Sigmoid colon (tissue), 7 donors: Measurements from ENCODE around the gene ACOX3. TPM values are rescaled to one million over a fixed set of nuclear protein-coding genes. Genes with fewer than 3 reads are reported as not detected.
A peak's percentile ranks its signal among the peaks of the same experiment; 100 is the strongest.

Experiments
- DNase-seq: peaks from one replicate; pipeline ENCODE4 v3.0.0-alpha.2; 2019
- H3K27ac ChIP-seq, 4 donors: fragments of 200-600 bp; sonication (generic); one replicate each; pipeline ENCODE4 v1.5.1; 2016 to 2019; ENCODE audit warnings: mild to moderate bottlenecking in 1 of 4
- H3K27me3 ChIP-seq, 3 donors: fragments of 200-600 bp; sonication (generic); one replicate each; pipeline ENCODE4 v1.5.1; 2019; ENCODE audit warnings: mild to moderate bottlenecking in 1 of 3
- H3K36me3 ChIP-seq, 4 donors: fragments of 200-600 bp; sonication (generic); one replicate each; pipeline ENCODE4 v1.5.1; 2016 to 2019
- H3K4me1 ChIP-seq, 4 donors: fragments of 200-600 bp; sonication (generic); one replicate each; pipeline ENCODE4 v1.5.1; 2017 to 2019
- H3K4me3 ChIP-seq, 4 donors: fragments of 200-600 bp; sonication (generic); one replicate each; pipeline ENCODE4 v1.5.1; 2017 to 2019; ENCODE audit warnings: mild to moderate bottlenecking in 2 of 4, moderate library complexity in 1 of 4
- H3K9me3 ChIP-seq, 4 donors: fragments of 200-600 bp in 3 of 4; sonication (generic) in 3 of 4; one replicate each; pipeline versions ENCODE4 v1.5.1 to v1.6.1; 2013 to 2019
- CTCF ChIP-seq, 4 experiments: fragments of 450-650 bp in 3 of 4; fragments of 200-600 bp in 1 of 4; IDR thresholded peaks; one replicate each; pipeline ENCODE4 v1.5.1; 2016 to 2019; ENCODE audit warnings: antibody characterized with exemption in 4 of 4, mild to moderate bottlenecking in 3 of 4, moderate library complexity in 2 of 4
- EP300 ChIP-seq, 4 donors: sonication (generic); formaldehyde crosslinking; IDR thresholded peaks; one replicate each; pipeline ENCODE4 v1.6.1; 2017; ENCODE audit warnings: antibody characterized with exemption in 4 of 4
- POLR2A ChIP-seq, 2 donors: fragments of 450-650 bp; IDR thresholded peaks; one replicate each; pipeline ENCODE4 v1.6.1; 2016; ENCODE audit warnings: antibody characterized with exemption in 2 of 2, mild to moderate bottlenecking in 2 of 2, moderate library complexity in 2 of 2
- POLR2AphosphoS5 ChIP-seq, 4 donors: sonication (generic); formaldehyde crosslinking; IDR thresholded peaks; one replicate each; pipeline ENCODE4 v1.6.1; 2017; ENCODE audit warnings: antibody characterized with exemption in 4 of 4
- whole genome bisulfite sequencing, 2 donors: extraction: QIAGEN DNeasy Blood & Tissue Kit; methylation state at CpG; one replicate each; pipeline ENCODE4 v1.1.7; 2013; 5-methylcytosine and 5-hydroxymethylcytosine counted together
- intact Hi-C: fragments of 100-400 bp; cut with DNase I; formaldehyde crosslinking; loops from one replicate; pipeline ENCODE4 v1.15.1; 2023
- polyA plus RNA-seq, 3 donors: library from polyadenylated mRNA; stranded (reverse); fragments of 200-250 nt; gene quantifications; one replicate each; pipeline ENCODE4 v1.2.3, GENCODE V29; 2013
- total RNA-seq, 4 donors: library from RNA; depleted of rRNA; stranded (reverse); fragments of >200 nt; gene quantifications; one replicate each; pipeline ENCODE4 v1.1.0, GENCODE V29; 2016
- donor health status: healthy with polysubstance abuse.
- donor health status: Bipolar disorder and iron deficiency.
- donor health status: healthy.

ACOX3 gene
- total and polyA plus RNA-seq, 7 donors: 8.4 to 51.0 (median 24.8) TPM

- Histone ChIP-seq H3K4me1 (peaks cover 0 to 42% (median 38%) of the 10 kb centered on the region in 4 donors), H3K27ac (no peak overlapping the region), H3K9me3 (no peaks in the 10 kb centered on the region), H3K36me3 (no peaks in the 10 kb centered on the region), H3K27me3 (no peaks in the 10 kb centered on the region), H3K4me3 (no peak overlapping the region)
- peak; percentile 27 for DNase-seq
- TF ChIP-seq EP300 (IDR thresholded peaks at IDR 0.05) (no peak), POLR2A (IDR thresholded peaks at IDR 0.05) (no peak), CTCF (IDR thresholded peaks at IDR 0.05) (no peak), POLR2AphosphoS5 (IDR thresholded peaks at IDR 0.05) (no peak)
- intact Hi-C loops: no loop called here
- WGBS, 2 donors: 49 to 54% methylated on average over 6 of the region's 6 CpGs
These were observed 92.5 kb downstream of the ACOX3 start for GRCh38 chr4:8348071-8348470.

GRCh38 chr4:8347660-8348059 lies 92.9 kb downstream of the ACOX3 start:
- TF ChIP-seq POLR2A (IDR thresholded peaks at IDR 0.05) (no peak), CTCF (IDR thresholded peaks at IDR 0.05) (no peak), POLR2AphosphoS5 (IDR thresholded peaks at IDR 0.05) (no peak), EP300 (IDR thresholded peaks at IDR 0.05) (no peak)
- H3K4me3 ChIP-seq: no peak overlapping the region
- no peaks in the 10 kb centered on the region for H3K36me3 ChIP-seq
- H3K27me3 ChIP-seq: no peaks in the 10 kb centered on the region
- DNase-seq: peak; percentile 42
- WGBS, 2 donors: 75 to 84% methylated on average over 7 of the region's 7 CpGs
- H3K9me3 ChIP-seq: no peaks in the 10 kb centered on the region
- peaks cover 0 to 42% (median 38%) of the 10 kb centered on the region in 4 donors for H3K4me1 ChIP-seq
- intact Hi-C loops: no loop called here
- H3K27ac ChIP-seq: no peak overlapping the region

DNA sequence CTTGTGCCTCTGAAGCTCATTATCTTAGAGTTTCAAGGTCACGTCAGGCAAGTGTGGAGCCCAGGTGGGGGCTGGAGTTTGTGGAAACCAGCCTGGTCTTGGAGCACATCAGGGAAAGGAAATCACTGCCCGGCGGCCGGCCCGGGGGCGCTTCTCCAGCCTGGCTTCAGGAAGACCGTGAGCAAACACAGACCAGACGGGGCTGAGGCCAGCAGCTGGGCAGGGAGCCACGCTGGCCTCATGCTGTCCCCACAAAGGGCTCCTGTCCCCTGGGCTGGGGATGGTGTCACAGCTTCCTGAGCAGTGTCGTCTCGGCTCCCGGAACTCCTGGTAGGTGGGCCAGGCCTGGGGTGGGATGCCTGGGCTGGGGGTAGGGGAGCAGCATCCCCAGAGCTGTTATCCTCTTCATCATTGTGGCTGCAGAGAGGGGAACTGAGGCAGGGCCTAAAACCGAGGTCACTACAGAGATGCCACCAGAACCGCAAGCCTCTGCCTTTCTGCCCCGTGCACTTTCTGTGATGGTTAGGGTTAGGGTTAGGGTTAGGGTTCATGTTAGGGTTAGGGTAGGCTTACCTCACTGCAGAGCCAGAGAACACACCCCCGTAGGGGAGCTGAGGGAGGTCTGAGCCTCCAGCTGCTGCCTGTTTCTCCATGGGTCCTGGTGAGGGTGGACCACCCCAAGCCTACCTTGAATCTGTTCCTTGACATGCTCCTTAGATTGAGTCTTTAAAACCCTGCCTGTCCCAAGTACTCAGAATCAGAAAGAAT lies 93.5 kb downstream of the ACOX3 start:
- Histone ChIP-seq H3K9me3 (no peaks in the 10 kb centered on the region), H3K27ac (no peak overlapping the region), H3K27me3 (no peaks in the 10 kb centered on the region), H3K4me1 (peaks cover 0 to 42% (median 38%) of the 10 kb centered on the region in 4 donors), H3K36me3 (no peaks in the 10 kb centered on the region), H3K4me3 (no peak overlapping the region)
- TF ChIP-seq EP300 (IDR thresholded peaks at IDR 0.05) (no peak), POLR2A (IDR thresholded peaks at IDR 0.05) (no peak), POLR2AphosphoS5 (IDR thresholded peaks at IDR 0.05) (no peak), CTCF (IDR thresholded peaks at IDR 0.05) (no peak)
- peak; percentile 60 for DNase-seq
- intact Hi-C loops: no loop called here
- 50 to 71% methylated on average over 16 of the region's 16 CpGs for WGBS, 2 donors

- H3K27ac ChIP-seq: no peak overlapping the region
- peaks cover 0 to 42% (median 38%) of the 10 kb centered on the region in 4 donors for H3K4me1 ChIP-seq
- intact Hi-C loops: no loop called here
- TF ChIP-seq POLR2A (IDR thresholded peaks at IDR 0.05): no peak
- TF ChIP-seq CTCF (IDR thresholded peaks at IDR 0.05): no peak
- no peak for TF ChIP-seq POLR2AphosphoS5 (IDR thresholded peaks at IDR 0.05)
- no peak for TF ChIP-seq EP300 (IDR thresholded peaks at IDR 0.05)
- peak; percentile 40 for DNase-seq
- 74 to 88% methylated on average over 39 of the region's 39 CpGs for WGBS, 2 donors
- H3K9me3 ChIP-seq: no peaks in the 10 kb centered on the region
- H3K36me3 ChIP-seq: no peaks in the 10 kb centered on the region
- H3K27me3 ChIP-seq: no peaks in the 10 kb centered on the region
- H3K4me3 ChIP-seq: no peak overlapping the region
These were observed 94.3 kb downstream of the ACOX3 start for GRCh38 chr4:8345946-8346814.
